H7 (cell line): Measurements from ENCODE around the gene MFF. TPM values are rescaled to one million over a fixed set of nuclear protein-coding genes. Genes with fewer than 3 reads are reported as not detected.

Experiments used
- DNase-seq: peaks from one replicate; pipeline ENCODE4 v3.0.0; 2012
- H3K27me3 ChIP-seq: 2 replicates; pipeline ENCODE4 v1.6.0; 2011; ENCODE audit warnings: mild to moderate bottlenecking, low read length; ENCODE audit not compliant: control insufficient read depth, insufficient read depth
- H3K36me3 ChIP-seq: replicated peaks from 2 replicates; pipeline ENCODE4 v1.5.1; 2011; ENCODE audit warnings: low read length; ENCODE audit not compliant: control insufficient read depth, insufficient read depth
- H3K4me3 ChIP-seq: 2 replicates; pipeline ENCODE4 v1.5.1; 2011; ENCODE audit warnings: low read depth, mild to moderate bottlenecking, control low read depth, low read length, moderate library complexity; ENCODE audit not compliant: insufficient read depth
- total RNA-seq: library from RNA; depleted of rRNA; stranded (reverse); fragments of >200 nt; shearing (Covaris generic); gene quantifications from 2 replicates; pipeline ENCODE4 v1.2.3, GENCODE V29; 2014; rRNA removed

Gene MFF
- total RNA-seq, 1 experiment from 2014 or later: 90.7 TPM

GRCh38 chr2:227401550-227401949, 76.5 kb downstream of the MFF start:
- H3K4me3 ChIP-seq: no peak overlapping the region
- no peaks in the 10 kb centered on the region for H3K36me3 ChIP-seq
- H3K27me3 ChIP-seq: no peaks in the 10 kb centered on the region

DNA sequence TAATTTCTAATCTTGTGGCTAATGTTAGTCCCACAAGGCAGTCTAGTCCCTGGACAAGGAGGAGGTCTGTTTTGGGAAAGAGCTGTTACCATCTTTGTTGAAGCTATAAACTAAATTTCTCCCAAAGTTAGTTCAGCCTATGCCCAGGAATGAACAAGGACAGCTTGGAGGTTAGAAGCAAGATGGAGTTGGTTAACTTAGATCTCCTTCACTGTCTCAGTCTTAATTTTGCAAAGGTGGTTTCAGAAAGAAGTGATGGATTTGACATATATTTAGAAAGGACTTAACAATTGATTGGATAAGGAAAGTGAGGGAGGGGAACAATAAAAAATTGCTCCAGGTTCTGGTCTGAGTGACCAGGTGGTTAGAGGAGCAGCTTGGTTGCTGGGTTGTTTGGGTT, 77.3 kb downstream of the MFF start:
- H3K4me3 ChIP-seq: no peak overlapping the region
- DNase-seq: no peak
- no peaks in the 10 kb centered on the region for H3K36me3 ChIP-seq
- no peaks in the 10 kb centered on the region for H3K27me3 ChIP-seq

More at GRCh38 chr2:227401550-227401949, 76.5 kb downstream of the MFF start:
- no peak for DNase-seq

- no peak for DNase-seq
- no peak overlapping the region for H3K4me3 ChIP-seq
- H3K36me3 ChIP-seq: no peaks in the 10 kb centered on the region
- H3K27me3 ChIP-seq: no peaks in the 10 kb centered on the region
These were observed 77.9 kb downstream of the MFF start for GRCh38 chr2:227402959-227403358.

- Histone ChIP-seq H3K27me3 (no peaks in the 10 kb centered on the region), H3K36me3 (no peaks in the 10 kb centered on the region), H3K4me3 (no peak overlapping the region)
- peak; percentile 35 for DNase-seq
These were observed 79.7 kb downstream of the MFF start for GRCh38 chr2:227404585-227405271.

GRCh38 chr2:227406177-227407031, 81.4 kb downstream of the MFF start:
- Histone ChIP-seq H3K27me3 (no peaks in the 10 kb centered on the region), H3K36me3 (no peaks in the 10 kb centered on the region), H3K4me3 (no peak overlapping the region)
- peak; percentile 76 for DNase-seq

Other genes with a start within 250 kb of the MFF start
- 0.42 and 0.67 TPM in 2 replicates for gene COL4A4, start 161.0 kb upstream of the MFF start, total RNA-seq
- 0.07 and 0.67 TPM in 2 replicates for gene COL4A3, start 160.6 kb upstream of the MFF start, total RNA-seq
- not detected in 2 replicates for gene TM4SF20, start 54.1 kb downstream of the MFF start, total RNA-seq
- gene SCYGR1, start 62.7 kb downstream of the MFF start, total RNA-seq: not detected in 2 replicates
- gene AGFG1, start 146.9 kb downstream of the MFF start, total RNA-seq: 94.3 and 116 TPM in 2 replicates